ENCODE results near the gene LHPP.

- TF ChIP-seq CTCF (IDR thresholded peaks at IDR 0.05; ENCODE audit: insufficient read depth, low read length), result no peak
- no peak for TF ChIP-seq POLR2AphosphoS5 (IDR thresholded peaks at IDR 0.05; ENCODE audit: low read depth)
Measured at GRCh38 chr10:124465003-124465776, 3.6 kb downstream of the LHPP start.
